Ascending aorta (tissue), 2 donors: ENCODE data around the gene SERTAD3. TPM values are rescaled to one million over a fixed set of nuclear protein-coding genes. Genes with fewer than 3 reads are reported as not detected.
"Not testable (repeated sequence)": the region's sequence is repeated elsewhere in the genome, so short reads cannot be mapped to it uniquely, and the experiment has no call there.

Source experiments
- DNase-seq, 2 donors: peaks; one replicate each; pipeline ENCODE4 v3.0.0-alpha.2; 2019; ENCODE audit warnings: low spot score in 2 of 2
- H3K27ac ChIP-seq, 2 donors: fragments of 200-600 bp; sonication (generic); one replicate each; pipeline ENCODE4 v1.5.1; 2016 to 2017; ENCODE audit warnings: mild to moderate bottlenecking in 1 of 2
- H3K27me3 ChIP-seq: fragments of 200-600 bp; sonication (generic); one replicate; pipeline ENCODE4 v1.5.1; 2017
- H3K36me3 ChIP-seq, 2 donors: fragments of 200-600 bp; sonication (generic); one replicate each; pipeline ENCODE4 v1.5.1; 2016
- H3K4me1 ChIP-seq, 2 donors: fragments of 200-600 bp; sonication (generic); one replicate each; pipeline ENCODE4 v1.5.1; 2016 to 2017; ENCODE audit warnings: mild to moderate bottlenecking in 1 of 2
- H3K4me3 ChIP-seq, 2 donors: fragments of 200-600 bp; sonication (generic); one replicate each; pipeline ENCODE4 v1.5.1; 2016 to 2017; ENCODE audit warnings: mild to moderate bottlenecking in 1 of 2
- H3K9me3 ChIP-seq, 2 donors: fragments of 200-600 bp; sonication (generic); one replicate each; pipeline ENCODE4 v1.5.1; 2016
- CTCF ChIP-seq, 3 experiments: fragments of 200-600 bp in 2 of 3; fragments of 450-650 bp in 1 of 3; sonication (generic) in 2 of 3; IDR thresholded peaks; one replicate each; pipeline ENCODE4 v1.5.1; 2016 to 2019; ENCODE audit warnings: antibody characterized with exemption in 3 of 3, mild to moderate bottlenecking in 1 of 3, moderate library complexity in 1 of 3
- intact Hi-C: fragments of 100-400 bp; cut with DNase I; formaldehyde crosslinking; loops from one replicate; pipeline ENCODE4 v1.15.1; 2023
- total RNA-seq: library from RNA; depleted of rRNA; stranded (reverse); fragments of >200 nt; gene quantifications from one replicate; pipeline ENCODE4 v1.1.0, GENCODE V29; 2016

The SERTAD3 gene
- total RNA-seq, 1 donor from 2014 or later: 36.9 TPM

- intact Hi-C loops: no loop called here
- Histone ChIP-seq H3K4me1 (peaks cover 0 to 11% of the 10 kb centered on the region in 2 donors), H3K9me3 (no peaks in the 10 kb centered on the region), H3K36me3 (no peaks in the 10 kb centered on the region), H3K4me3 (no peak within 1 kb of the TSS), H3K27ac (no peak within 1 kb of the TSS), H3K27me3 (no peaks in the 10 kb centered on the region)
- TF ChIP-seq CTCF (IDR thresholded peaks at IDR 0.05): no peak
- DNase-seq: no peak
Observed at GRCh38 chr19:40413291-40413845, 30.8 kb downstream of the SERTAD3 start, which contains the start of gene PRX. Gene PRX (minus strand): TSS chr19:40413378. CDS start chr19:40407932, 5,446 bp downstream.

- TF ChIP-seq CTCF (IDR thresholded peaks at IDR 0.05): no peak
- DNase-seq: no peak
- Histone ChIP-seq H3K4me1 (peaks cover 0 to 11% of the 10 kb centered on the region in 2 donors), H3K27me3 (no peaks in the 10 kb centered on the region), H3K27ac (no peak overlapping the region), H3K36me3 (no peaks in the 10 kb centered on the region), H3K9me3 (no peaks in the 10 kb centered on the region), H3K4me3 (no peak overlapping the region)
- intact Hi-C loops: no loop called here
Observed at GRCh38 chr19:40412866-40413265, 31.3 kb downstream of the SERTAD3 start.

- H3K36me3 ChIP-seq: no peaks in the 10 kb centered on the region
- TF ChIP-seq CTCF (IDR thresholded peaks at IDR 0.05): no peak
- no peaks in the 10 kb centered on the region for H3K9me3 ChIP-seq
- intact Hi-C loops: no loop called here
- peaks cover 0 to 11% of the 10 kb centered on the region in 2 donors for H3K4me1 ChIP-seq
- H3K27me3 ChIP-seq: no peaks in the 10 kb centered on the region
- H3K4me3 ChIP-seq: no peak overlapping the region
- no peak for DNase-seq
- peak overlapping the region; percentile 40 to 50 for H3K27ac ChIP-seq
Observed at GRCh38 chr19:40411958-40412499, 32.1 kb downstream of the SERTAD3 start.

GRCh38 chr19:40411125-40411842 lies 32.9 kb downstream of the SERTAD3 start:
- intact Hi-C loops: no loop called here
- no peaks in the 10 kb centered on the region for H3K27me3 ChIP-seq
- H3K4me1 ChIP-seq: peaks cover 0 to 11% of the 10 kb centered on the region in 2 donors
- DNase-seq: no peak
- H3K9me3 ChIP-seq: no peaks in the 10 kb centered on the region
- no peak for TF ChIP-seq CTCF (IDR thresholded peaks at IDR 0.05)
- no peaks in the 10 kb centered on the region for H3K36me3 ChIP-seq
- H3K27ac ChIP-seq: peak overlapping the region; percentile 40 to 50
- H3K4me3 ChIP-seq: no peak overlapping the region

GRCh38 chr19:40410030-40410389 lies 34.1 kb downstream of the SERTAD3 start:
- Histone ChIP-seq H3K4me3 (no peak overlapping the region), H3K36me3 (no peaks in the 10 kb centered on the region), H3K4me1 (peaks cover 0 to 11% of the 10 kb centered on the region in 2 donors), H3K27me3 (no peaks in the 10 kb centered on the region), H3K27ac (no peak overlapping the region), H3K9me3 (no peaks in the 10 kb centered on the region)
- no peak for TF ChIP-seq CTCF (IDR thresholded peaks at IDR 0.05)
- DNase-seq: no peak
- intact Hi-C loops: no loop called here

- H3K36me3 ChIP-seq, DNase-seq, H3K27me3 ChIP-seq, H3K9me3 ChIP-seq, H3K4me3 ChIP-seq, H3K27ac ChIP-seq, intact Hi-C loops: not testable (repeated sequence)
- peaks cover 0 to 11% of the 10 kb centered on the region in 2 donors for H3K4me1 ChIP-seq
Observed at GRCh38 chr19:40408598-40408925, 35.6 kb downstream of the SERTAD3 start.
